Activated naive CD8-positive, alpha-beta T cell (primary cell): Measurements from ENCODE around the gene CLRN1.
"Not testable (repeated sequence)": the region's sequence is repeated elsewhere in the genome, so short reads cannot be mapped to it uniquely, and the experiment has no call there.

Experiments used
- H3K27ac Mint-ChIP-seq: one replicate; pipeline ENCODE4 v1.8.0; 2021; ENCODE audit warnings: mixed read lengths
- H3K27me3 Mint-ChIP-seq: one replicate; pipeline ENCODE4 v1.8.0; 2021; ENCODE audit warnings: mixed read lengths
- H3K36me3 Mint-ChIP-seq: one replicate; pipeline ENCODE4 v1.8.0; 2021; ENCODE audit warnings: mixed read lengths
- H3K4me1 Mint-ChIP-seq: one replicate; pipeline ENCODE4 v1.8.0; 2021; ENCODE audit warnings: low read depth, mixed read lengths
- H3K4me3 Mint-ChIP-seq: one replicate; pipeline ENCODE4 v1.8.0; 2021; ENCODE audit warnings: mild to moderate bottlenecking, mixed read lengths
- H3K9me3 Mint-ChIP-seq: one replicate; pipeline ENCODE4 v1.8.0; 2021; ENCODE audit warnings: low read depth, mixed read lengths

CLRN1 gene

GRCh38 chr3:150996731-150997130 is 24.2 kb upstream of the CLRN1 start:
- Mint-ChIP-seq H3K4me3 (no peak overlapping the region), H3K36me3 (no peaks in the 10 kb centered on the region), H3K4me1 (no peaks in the 10 kb centered on the region), H3K27me3 (peaks cover 6% of the 10 kb centered on the region), H3K27ac (no peak overlapping the region), H3K9me3 (no peaks in the 10 kb centered on the region)

GRCh38 chr3:150995510-150995909 is 23.0 kb upstream of the CLRN1 start:
- Mint-ChIP-seq H3K4me3 (no peak overlapping the region), H3K9me3 (no peaks in the 10 kb centered on the region), H3K27ac (no peak overlapping the region), H3K27me3 (peaks cover 6% of the 10 kb centered on the region), H3K4me1 (no peaks in the 10 kb centered on the region), H3K36me3 (no peaks in the 10 kb centered on the region)

- Mint-ChIP-seq H3K9me3 (peaks cover 5% of the 10 kb centered on the region), H3K4me3 (no peak overlapping the region), H3K36me3 (no peaks in the 10 kb centered on the region), H3K4me1 (no peaks in the 10 kb centered on the region), H3K27me3 (peaks cover 13% of the 10 kb centered on the region), H3K27ac (no peak overlapping the region)
These were observed 16.7 kb upstream of the CLRN1 start for GRCh38 chr3:150989208-150989607.

GRCh38 chr3:150988395-150988794 is 15.9 kb upstream of the CLRN1 start:
- H3K4me3 Mint-ChIP-seq, H3K9me3 Mint-ChIP-seq, H3K4me1 Mint-ChIP-seq, H3K27ac Mint-ChIP-seq, H3K36me3 Mint-ChIP-seq: not testable (repeated sequence)
- peaks cover 14% of the 10 kb centered on the region for H3K27me3 Mint-ChIP-seq

GRCh38 chr3:150985711-150986110 is 13.2 kb upstream of the CLRN1 start:
- Mint-ChIP-seq H3K27ac (no peak overlapping the region), H3K4me3 (no peak overlapping the region), H3K4me1 (no peaks in the 10 kb centered on the region), H3K9me3 (peaks cover 5% of the 10 kb centered on the region), H3K36me3 (no peaks in the 10 kb centered on the region), H3K27me3 (peaks cover 10% of the 10 kb centered on the region)

GRCh38 chr3:150984066-150984465 is 11.5 kb upstream of the CLRN1 start:
- no peak overlapping the region for H3K4me3 Mint-ChIP-seq
- peaks cover 5% of the 10 kb centered on the region for H3K9me3 Mint-ChIP-seq
- no peak overlapping the region for H3K27ac Mint-ChIP-seq
- no peaks in the 10 kb centered on the region for H3K4me1 Mint-ChIP-seq
- peaks cover 10% of the 10 kb centered on the region for H3K27me3 Mint-ChIP-seq
- no peaks in the 10 kb centered on the region for H3K36me3 Mint-ChIP-seq

- Mint-ChIP-seq H3K9me3 (no peaks in the 10 kb centered on the region), H3K4me1 (no peaks in the 10 kb centered on the region), H3K27me3 (peaks cover 8% of the 10 kb centered on the region), H3K4me3 (no peak overlapping the region), H3K36me3 (no peaks in the 10 kb centered on the region), H3K27ac (no peak overlapping the region)
These were observed 6.1 kb upstream of the CLRN1 start for GRCh38 chr3:150978566-150979148.

- Mint-ChIP-seq H3K27me3 (peaks cover 9% of the 10 kb centered on the region), H3K4me1 (no peaks in the 10 kb centered on the region), H3K9me3 (no peaks in the 10 kb centered on the region), H3K36me3 (no peaks in the 10 kb centered on the region), H3K27ac (peak overlapping the region; percentile 31), H3K4me3 (no peak overlapping the region)
These were observed 3.5 kb upstream of the CLRN1 start for GRCh38 chr3:150975992-150976368.

- H3K4me1 Mint-ChIP-seq, result no peaks in the 10 kb centered on the region
- H3K4me3 Mint-ChIP-seq, result no peak overlapping the region
- H3K27ac Mint-ChIP-seq, result peak overlapping the region; percentile 31
These were observed 2.8 kb upstream of the CLRN1 start for GRCh38 chr3:150975086-150975991.

GRCh38 chr3:150970665-150971324 is 1.7 kb downstream of the CLRN1 start:
- Mint-ChIP-seq H3K9me3 (no peaks in the 10 kb centered on the region), H3K4me3 (no peak overlapping the region), H3K4me1 (no peaks in the 10 kb centered on the region), H3K36me3 (no peaks in the 10 kb centered on the region), H3K27me3 (peaks cover 4% of the 10 kb centered on the region), H3K27ac (no peak overlapping the region)

More at GRCh38 chr3:150975086-150975991, 2.8 kb upstream of the CLRN1 start:
- peaks cover 10% of the 10 kb centered on the region for H3K27me3 Mint-ChIP-seq
- H3K36me3 Mint-ChIP-seq, result no peaks in the 10 kb centered on the region
- H3K9me3 Mint-ChIP-seq, result no peaks in the 10 kb centered on the region

- H3K27ac Mint-ChIP-seq, result no peak overlapping the region
- H3K4me1 Mint-ChIP-seq, result no peaks in the 10 kb centered on the region
- no peak overlapping the region for H3K4me3 Mint-ChIP-seq
- H3K9me3 Mint-ChIP-seq, result no peaks in the 10 kb centered on the region
- peaks cover 4% of the 10 kb centered on the region for H3K27me3 Mint-ChIP-seq
- no peaks in the 10 kb centered on the region for H3K36me3 Mint-ChIP-seq
These were observed 4.0 kb downstream of the CLRN1 start for GRCh38 chr3:150968341-150969035.

- no peak overlapping the region for H3K4me3 Mint-ChIP-seq
- H3K36me3 Mint-ChIP-seq, result no peaks in the 10 kb centered on the region
- no peaks in the 10 kb centered on the region for H3K9me3 Mint-ChIP-seq
- H3K27me3 Mint-ChIP-seq, result peaks cover 4% of the 10 kb centered on the region
- H3K4me1 Mint-ChIP-seq, result no peaks in the 10 kb centered on the region
- H3K27ac Mint-ChIP-seq, result no peak overlapping the region
These were observed 7.1 kb downstream of the CLRN1 start for GRCh38 chr3:150965436-150965835.

- H3K36me3 Mint-ChIP-seq, result no peaks in the 10 kb centered on the region
- peaks cover 8% of the 10 kb centered on the region for H3K27me3 Mint-ChIP-seq
- H3K27ac Mint-ChIP-seq, result no peak overlapping the region
- no peak overlapping the region for H3K4me3 Mint-ChIP-seq
- no peaks in the 10 kb centered on the region for H3K9me3 Mint-ChIP-seq
- no peaks in the 10 kb centered on the region for H3K4me1 Mint-ChIP-seq
These were observed 10.6 kb downstream of the CLRN1 start for GRCh38 chr3:150961949-150962348.

- Mint-ChIP-seq H3K9me3 (no peaks in the 10 kb centered on the region), H3K4me1 (no peaks in the 10 kb centered on the region), H3K27ac (no peak overlapping the region), H3K27me3 (peaks cover 9% of the 10 kb centered on the region), H3K36me3 (no peaks in the 10 kb centered on the region), H3K4me3 (no peak overlapping the region)
These were observed 11.5 kb downstream of the CLRN1 start for GRCh38 chr3:150960708-150961684.
